ENCODE results near the gene LCN10. TPM values are rescaled to one million over a fixed set of nuclear protein-coding genes. Genes with fewer than 3 reads are reported as not detected.

LCN10 gene
- polyA plus RNA-seq, 3 donors = 0.16 TPM; not detected in 2

GRCh38 chr9:136762221-136762691 lies 19.5 kb upstream of the LCN10 start:
- Histone ChIP-seq H3K9me3 (replicated peaks in 1 of 2; ENCODE audit: control insufficient read depth in 1 of 2, insufficient read depth in 1 of 2, low read length in 2 of 2) (no peaks in the 10 kb centered on the region), H3K27ac (ENCODE audit: low read depth in 1 of 2, low read length in 2 of 2) (no peak overlapping the region), H3K4me1 (ENCODE audit: control insufficient read depth in 1 of 2, insufficient read depth in 2 of 2, low read length in 2 of 2) (no peaks in the 10 kb centered on the region), H3K4me3 (replicated peaks in 1 of 3; ENCODE audit: low read depth in 2 of 3, low read length in 3 of 3) (no peak overlapping the region), H3K27me3 (ENCODE audit: control insufficient read depth in 2 of 2, insufficient read depth in 2 of 2, low read length in 2 of 2) (no peaks in the 10 kb centered on the region), H3K4me2 (replicated peaks; ENCODE audit: extremely low read depth, low read length, poor library complexity, severe bottlenecking) (no peak overlapping the region), H3K36me3 (replicated peaks in 1 of 2; ENCODE audit: control insufficient read depth in 1 of 2, insufficient read depth in 2 of 2, low read length in 2 of 2) (no peaks in the 10 kb centered on the region), H3K9ac (ENCODE audit: insufficient read depth, low read length, poor library complexity, severe bottlenecking) (no peak overlapping the region), H3K79me2 (ENCODE audit: insufficient read depth, low read length) (no peaks in the 10 kb centered on the region), H2AFZ (ENCODE audit: insufficient read depth, low read depth, low read length, poor library complexity, severe bottlenecking) (no peak overlapping the region), H4K20me1 (ENCODE audit: insufficient read depth, low read length) (no peaks in the 10 kb centered on the region)
- no peak overlapping the region for H3K4me3 Mint-ChIP-seq
- no peak for DNase-seq
- H3K27me3 Mint-ChIP-seq (ENCODE audit: low read depth in 3 of 3) = peaks cover 5 to 15% (median 14%) of the 10 kb centered on the region in 3 donors
- no peak for TF ChIP-seq CTCF (IDR thresholded peaks at IDR 0.05)
- no peaks in the 10 kb centered on the region for H3K36me3 Mint-ChIP-seq
- intact Hi-C loops (cut with micrococcal nuclease) = no loop called here
- H3K4me1 Mint-ChIP-seq = peaks cover 13% of the 10 kb centered on the region
- H3K9me3 Mint-ChIP-seq = peaks cover 0 to 2% (median 0%) of the 10 kb centered on the region in 7 donors
- no peak overlapping the region for H3K27ac Mint-ChIP-seq
- WGBS (ENCODE audit: insufficient coverage) = 87% methylated on average over 10 of the region's 17 CpGs

- Histone ChIP-seq H4K20me1 (ENCODE audit: insufficient read depth, low read length) (no peaks in the 10 kb centered on the region), H3K9me3 (replicated peaks in 1 of 2; ENCODE audit: control insufficient read depth in 1 of 2, insufficient read depth in 1 of 2, low read length in 2 of 2) (peaks cover 0 to under 1% of the 10 kb centered on the region in 2 donors), H3K36me3 (replicated peaks in 1 of 2; ENCODE audit: control insufficient read depth in 1 of 2, insufficient read depth in 2 of 2, low read length in 2 of 2) (no peaks in the 10 kb centered on the region), H3K27ac (ENCODE audit: low read depth in 1 of 2, low read length in 2 of 2) (no peak overlapping the region), H3K27me3 (ENCODE audit: control insufficient read depth in 2 of 2, insufficient read depth in 2 of 2, low read length in 2 of 2) (no peaks in the 10 kb centered on the region), H3K9ac (ENCODE audit: insufficient read depth, low read length, poor library complexity, severe bottlenecking) (no peak overlapping the region), H3K4me3 (replicated peaks in 1 of 3; ENCODE audit: low read depth in 2 of 3, low read length in 3 of 3) (no peak overlapping the region), H3K4me2 (replicated peaks; ENCODE audit: extremely low read depth, low read length, poor library complexity, severe bottlenecking) (no peak overlapping the region), H3K79me2 (ENCODE audit: insufficient read depth, low read length) (no peaks in the 10 kb centered on the region), H3K4me1 (ENCODE audit: control insufficient read depth in 1 of 2, insufficient read depth in 2 of 2, low read length in 2 of 2) (no peaks in the 10 kb centered on the region), H2AFZ (ENCODE audit: insufficient read depth, low read depth, low read length, poor library complexity, severe bottlenecking) (no peak overlapping the region)
- WGBS (ENCODE audit: insufficient coverage) = 97% methylated on average over 7 of the region's 13 CpGs
- TF ChIP-seq CTCF (IDR thresholded peaks at IDR 0.05) = no peak
- Mint-ChIP-seq H3K4me1 (peaks cover 9% of the 10 kb centered on the region), H3K36me3 (no peaks in the 10 kb centered on the region), H3K4me3 (no peak overlapping the region), H3K9me3 (peaks cover 0 to 5% (median 3%) of the 10 kb centered on the region in 7 donors), H3K27me3 (ENCODE audit: low read depth in 3 of 3) (peaks cover 3 to 13% (median 8%) of the 10 kb centered on the region in 3 donors), H3K27ac (no peak overlapping the region)
- DNase-seq = no peak
- intact Hi-C loops (cut with micrococcal nuclease) = no loop called here
Observed at GRCh38 chr9:136761545-136761981, 18.8 kb upstream of the LCN10 start.

Measured in CD14-positive monocyte (primary cell).